ENCODE data around the gene CCDC171. TPM values are rescaled to one million over a fixed set of nuclear protein-coding genes. Genes with fewer than 3 reads are reported as not detected.
"Not testable (repeated sequence)": the region's sequence is repeated elsewhere in the genome, so short reads cannot be mapped to it uniquely, and the experiment has no call there.

Gene CCDC171
- total RNA-seq, 2 donors from 2014 or later: 2.0 to 7.6 TPM

GRCh38 chr9:15782106-15782505 is 229.3 kb downstream of the CCDC171 start:
- DNase-seq (ENCODE audit: low spot score): no peak
- no peaks in the 10 kb centered on the region for H3K4me1 ChIP-seq (replicated peaks)
- no peak for TF ChIP-seq CTCF (IDR thresholded peaks at IDR 0.05)
- no peak for TF ChIP-seq POLR2A (IDR thresholded peaks at IDR 0.05)
- no peak for TF ChIP-seq POLR2AphosphoS5 (IDR thresholded peaks at IDR 0.05)
- no peaks in the 10 kb centered on the region for H3K27me3 ChIP-seq (replicated peaks; ENCODE audit: insufficient read depth)
- H3K27ac ChIP-seq: no peak overlapping the region
- no peaks in the 10 kb centered on the region for H3K9me3 ChIP-seq
- H3K36me3 ChIP-seq: no peaks in the 10 kb centered on the region
- intact Hi-C loops (cut with DNase I): no loop called here
- WGBS: 74% methylated on average over 5 of the region's 5 CpGs
- no peak overlapping the region for H3K4me3 ChIP-seq

DNA sequence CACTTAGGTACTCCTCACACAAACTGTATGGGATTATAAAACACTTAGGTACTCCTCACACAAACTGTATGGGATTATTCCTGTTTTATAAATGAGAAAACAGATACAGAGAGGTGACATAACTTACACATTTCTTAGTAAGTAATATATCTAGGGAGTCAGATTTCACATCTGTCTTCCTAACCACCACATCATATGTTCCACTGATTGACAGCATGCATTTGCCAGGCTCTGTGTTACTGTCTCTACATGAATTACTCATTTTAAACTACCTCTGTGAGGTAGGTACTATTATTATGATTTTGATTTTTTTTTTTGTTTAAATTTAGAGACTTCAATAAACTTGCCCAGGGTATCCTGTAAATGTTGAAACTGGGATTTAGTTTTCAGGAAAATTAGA is 232.7 kb downstream of the CCDC171 start:
- no peak for TF ChIP-seq CTCF (IDR thresholded peaks at IDR 0.05)
- Histone ChIP-seq H3K4me3 (no peak overlapping the region), H3K4me1 (replicated peaks) (no peaks in the 10 kb centered on the region), H3K27ac (no peak overlapping the region), H3K27me3 (replicated peaks; ENCODE audit: insufficient read depth) (no peaks in the 10 kb centered on the region), H3K9me3 (no peaks in the 10 kb centered on the region), H3K36me3 (no peaks in the 10 kb centered on the region)
- no peak for DNase-seq (ENCODE audit: low spot score)
- intact Hi-C loops (cut with DNase I): no loop called here

GRCh38 chr9:15786616-15787015 is 233.8 kb downstream of the CCDC171 start:
- intact Hi-C loops (cut with DNase I): no loop called here
- Histone ChIP-seq H3K27me3 (replicated peaks; ENCODE audit: insufficient read depth) (no peaks in the 10 kb centered on the region), H3K4me3 (no peak overlapping the region), H3K9me3 (no peaks in the 10 kb centered on the region), H3K4me1 (replicated peaks) (no peaks in the 10 kb centered on the region), H3K36me3 (no peaks in the 10 kb centered on the region), H3K27ac (no peak overlapping the region)
- WGBS: 86% methylated on average over 3 of the region's 3 CpGs
- TF ChIP-seq POLR2A (IDR thresholded peaks at IDR 0.05) (no peak), POLR2AphosphoS5 (IDR thresholded peaks at IDR 0.05) (no peak), CTCF (IDR thresholded peaks at IDR 0.05) (no peak)
- DNase-seq (ENCODE audit: low spot score): no peak

- 92% methylated on average over 27 of the region's 34 CpGs for WGBS
- H3K27ac ChIP-seq; H3K36me3 ChIP-seq; H3K27me3 ChIP-seq (replicated peaks; ENCODE audit: insufficient read depth); H3K4me3 ChIP-seq; H3K9me3 ChIP-seq; H3K4me1 ChIP-seq (replicated peaks); DNase-seq (ENCODE audit: low spot score); intact Hi-C loops (cut with DNase I): not testable (repeated sequence)
These were observed 257.5 kb downstream of the CCDC171 start for GRCh38 chr9:15810219-15810899.

GRCh38 chr9:15813076-15813475 is 260.2 kb downstream of the CCDC171 start:
- Histone ChIP-seq H3K27me3 (replicated peaks; ENCODE audit: insufficient read depth) (no peaks in the 10 kb centered on the region), H3K9me3 (no peaks in the 10 kb centered on the region), H3K4me3 (no peak overlapping the region), H3K4me1 (replicated peaks) (no peaks in the 10 kb centered on the region), H3K27ac (no peak overlapping the region), H3K36me3 (no peaks in the 10 kb centered on the region)
- no peak for DNase-seq (ENCODE audit: low spot score)
- TF ChIP-seq POLR2A (IDR thresholded peaks at IDR 0.05) (no peak), CTCF (IDR thresholded peaks at IDR 0.05) (no peak), POLR2AphosphoS5 (IDR thresholded peaks at IDR 0.05) (no peak)
- 91% methylated on average over 2 of the region's 2 CpGs for WGBS
- intact Hi-C loops (cut with DNase I): no loop called here

Data from prostate gland (tissue), 2 donors.